HG03060 (cell line): Measurements from ENCODE around the gene COPZ2.
"Not testable (repeated sequence)": the region's sequence is repeated elsewhere in the genome, so short reads cannot be mapped to it uniquely, and the experiment has no call there.

Experiments
- ATAC-seq: cut with Tn5 transposase; IDR thresholded peaks from one replicate; pipeline ENCODE4 v1.9.1; 2021; ENCODE audit warnings: low read depth, moderate number of reproducible peaks; ENCODE audit not compliant: unreplicated experiment

Gene COPZ2

GRCh38 chr17:48036693-48037035 lies 933 bp downstream of the COPZ2 start:
- ATAC-seq, result no peak

- not testable (repeated sequence) for ATAC-seq
These were observed 2.9 kb downstream of the COPZ2 start for GRCh38 chr17:48034734-48035133.

GRCh38 chr17:48031966-48032365 lies 5.6 kb downstream of the COPZ2 start:
- no peak for ATAC-seq

DNA sequence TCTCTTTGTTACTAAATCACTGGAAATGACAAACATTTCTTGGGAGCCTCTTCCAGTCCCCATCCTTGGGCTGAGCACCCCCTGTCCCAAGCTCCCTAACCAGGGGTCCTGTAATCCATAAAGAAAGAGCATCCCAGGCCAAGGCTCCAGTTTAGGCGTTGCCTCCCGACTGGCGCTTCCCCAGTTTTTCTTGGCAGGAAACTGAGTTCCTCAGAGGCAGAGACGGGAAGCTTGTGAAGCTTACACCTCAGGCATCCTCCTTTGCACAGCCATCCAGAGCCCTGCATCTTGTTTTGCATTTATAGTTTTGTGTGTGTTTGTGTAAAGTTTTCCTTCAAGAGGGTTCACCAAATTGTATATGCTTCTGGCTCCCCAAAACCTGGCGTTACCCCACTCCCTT lies 7.1 kb downstream of the COPZ2 start:
- ATAC-seq, result no peak

GRCh38 chr17:48028736-48029135 lies 8.9 kb downstream of the COPZ2 start:
- ATAC-seq, result no peak

DNA sequence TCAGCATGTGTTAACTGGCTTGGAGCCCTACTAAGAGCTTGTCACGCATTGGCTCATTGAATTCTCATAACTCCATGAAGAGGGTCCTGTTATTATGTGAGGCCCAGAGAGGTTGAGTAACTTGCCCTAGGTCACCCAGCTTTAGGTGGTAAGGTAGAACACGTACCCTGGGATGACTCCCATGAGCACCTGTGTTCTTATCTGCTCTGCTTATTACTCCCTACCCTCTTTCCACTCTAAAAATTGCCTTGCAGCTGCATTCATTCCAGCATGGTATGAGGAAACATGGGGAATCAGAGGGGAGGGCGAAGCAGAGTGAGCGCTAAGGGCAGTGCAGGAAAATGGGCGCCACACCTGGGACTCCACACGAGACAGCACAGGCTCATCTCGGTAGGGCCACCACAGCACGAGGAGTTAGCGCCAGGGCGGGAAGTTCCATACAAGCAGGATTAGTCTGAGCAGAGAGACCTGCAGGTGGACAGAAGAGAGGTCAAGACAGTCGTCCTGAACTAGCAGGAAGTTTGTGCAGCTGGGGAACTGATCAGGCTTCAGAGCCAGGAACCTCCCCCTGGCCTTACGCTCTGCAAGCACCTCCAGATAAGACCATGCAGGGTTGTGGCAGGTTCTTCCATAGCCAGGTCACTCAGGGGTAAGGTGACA lies 10.1 kb downstream of the COPZ2 start:
- ATAC-seq, result no peak

DNA sequence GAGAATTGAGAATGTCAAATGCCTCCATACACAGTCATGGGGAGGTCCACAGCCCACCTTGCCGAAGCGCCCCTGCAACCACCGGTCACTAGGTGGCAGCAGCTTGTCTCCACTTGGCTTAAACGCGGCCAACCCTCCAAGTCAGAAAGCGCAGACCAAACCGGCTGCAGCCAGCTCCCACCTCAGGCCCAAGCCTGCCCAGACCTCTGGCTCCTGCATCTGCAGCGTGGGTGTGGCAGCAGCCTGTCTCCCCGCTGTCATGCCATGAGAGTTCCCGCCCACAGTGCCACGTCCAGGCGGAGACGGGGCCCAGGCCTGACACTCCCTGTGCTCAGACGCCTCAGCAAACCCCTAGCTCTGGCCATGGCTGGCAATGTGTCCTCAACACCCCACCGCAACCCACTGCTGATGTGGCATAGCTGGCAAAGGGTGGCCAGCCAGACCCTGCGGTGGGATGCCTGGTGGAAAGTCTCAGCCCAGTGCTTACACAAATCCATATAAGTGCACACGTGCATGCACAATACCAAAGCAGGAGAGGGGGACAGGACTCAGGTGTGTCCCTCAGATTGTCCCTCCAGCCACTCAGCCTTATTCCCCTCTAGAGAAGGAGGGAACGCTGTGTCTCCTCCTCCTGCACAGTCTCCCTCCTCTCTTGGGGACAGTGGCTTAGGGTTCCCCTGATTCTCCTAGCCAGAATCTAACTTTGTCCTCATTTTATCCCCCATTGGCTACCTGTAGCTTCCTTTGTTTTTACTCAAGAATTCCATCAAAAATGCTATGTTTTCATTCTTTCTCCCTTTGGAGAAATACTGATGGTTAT lies 10.9 kb downstream of the COPZ2 start:
- no peak for ATAC-seq

GRCh38 chr17:48025904-48026501 lies 11.6 kb downstream of the COPZ2 start:
- no peak for ATAC-seq

- peak; percentile 68 for ATAC-seq
These were observed 12.3 kb downstream of the COPZ2 start for GRCh38 chr17:48025040-48025903.

- no peak for ATAC-seq
These were observed 13.2 kb downstream of the COPZ2 start for GRCh38 chr17:48024149-48025039.

GRCh38 chr17:48023400-48024148 lies 14.0 kb downstream of the COPZ2 start:
- ATAC-seq, result no peak

GRCh38 chr17:48022901-48023300 lies 14.7 kb downstream of the COPZ2 start:
- ATAC-seq, result no peak

DNA sequence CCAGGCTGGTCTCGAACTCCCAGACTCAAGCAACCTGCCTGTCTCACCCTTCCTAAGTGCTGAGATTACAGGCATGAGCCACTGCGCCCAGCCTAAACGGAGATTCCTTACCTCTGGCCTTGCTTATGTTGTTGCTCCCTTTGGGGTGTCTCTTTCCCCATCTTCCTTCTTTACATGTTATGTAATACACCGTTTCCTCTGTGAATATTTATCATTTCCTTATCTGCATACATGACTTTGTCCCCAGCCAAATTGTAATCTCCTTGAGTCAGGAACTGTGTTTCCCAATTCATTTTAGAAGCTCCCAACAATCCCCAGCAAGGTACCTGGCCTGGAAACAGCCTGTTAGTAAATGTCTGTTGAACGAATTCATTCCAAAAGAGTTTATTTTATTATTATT lies 15.7 kb downstream of the COPZ2 start:
- ATAC-seq, result no peak

- not testable (repeated sequence) for ATAC-seq
These were observed 19.8 kb downstream of the COPZ2 start for GRCh38 chr17:48017817-48018158.

- ATAC-seq, result no peak
These were observed 21.5 kb downstream of the COPZ2 start for GRCh38 chr17:48016112-48016511.

- no peak for ATAC-seq
These were observed 22.9 kb downstream of the COPZ2 start for GRCh38 chr17:48014595-48015111.

GRCh38 chr17:48013876-48014594 lies 23.6 kb downstream of the COPZ2 start:
- ATAC-seq, result no peak

DNA sequence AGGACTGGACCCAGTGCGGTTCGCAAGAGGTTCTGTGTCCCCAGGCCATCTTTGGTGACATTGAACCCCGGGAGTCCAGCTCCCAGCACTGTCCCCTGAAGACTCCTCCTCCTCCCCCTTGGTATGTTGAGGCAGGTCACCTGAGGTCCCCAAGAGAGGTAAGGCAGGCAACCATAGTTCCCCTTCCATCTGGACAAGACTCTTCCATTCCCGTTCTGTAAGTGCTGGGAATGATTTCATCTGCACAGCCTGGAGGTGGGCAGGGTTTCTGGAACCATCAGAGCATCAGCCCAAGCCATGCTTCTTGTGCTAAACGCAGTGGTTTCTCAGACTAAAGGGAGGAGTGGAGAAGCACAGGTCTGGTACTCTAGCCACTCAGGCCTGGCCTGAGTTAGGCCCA lies 24.9 kb downstream of the COPZ2 start:
- ATAC-seq, result no peak
